HUES48 (cell line): ENCODE data around the gene WDR13.

Source experiments
- H3K27ac ChIP-seq: one replicate; pipeline ENCODE4 v1.7.0; 2013; ENCODE audit warnings: low read depth, low read length, inconsistent platforms
- H3K27me3 ChIP-seq: 2 replicates; pipeline ENCODE4 v1.6.1; 2013; ENCODE audit warnings: mild to moderate bottlenecking, low read length; ENCODE audit not compliant: control insufficient read depth, insufficient read depth
- H3K36me3 ChIP-seq: 2 replicates; pipeline ENCODE4 v1.6.1; 2013; ENCODE audit warnings: low read length; ENCODE audit not compliant: control insufficient read depth, insufficient read depth
- H3K4me1 ChIP-seq: 2 replicates; pipeline ENCODE4 v1.6.1; 2013; ENCODE audit warnings: mild to moderate bottlenecking, low read length; ENCODE audit not compliant: control insufficient read depth, insufficient read depth
- H3K4me3 ChIP-seq: 2 replicates; pipeline ENCODE4 v1.5.1; 2013; ENCODE audit warnings: mild to moderate bottlenecking, low read depth, low read length
- H3K9ac ChIP-seq: 2 replicates; pipeline ENCODE4 v1.6.1; 2013; ENCODE audit warnings: mild to moderate bottlenecking, low read depth, low read length, moderate library complexity
- H3K9me3 ChIP-seq: 2 replicates; pipeline ENCODE4 v1.6.1; 2013; ENCODE audit warnings: low read length; ENCODE audit not compliant: control insufficient read depth, insufficient read depth

The WDR13 gene

DNA sequence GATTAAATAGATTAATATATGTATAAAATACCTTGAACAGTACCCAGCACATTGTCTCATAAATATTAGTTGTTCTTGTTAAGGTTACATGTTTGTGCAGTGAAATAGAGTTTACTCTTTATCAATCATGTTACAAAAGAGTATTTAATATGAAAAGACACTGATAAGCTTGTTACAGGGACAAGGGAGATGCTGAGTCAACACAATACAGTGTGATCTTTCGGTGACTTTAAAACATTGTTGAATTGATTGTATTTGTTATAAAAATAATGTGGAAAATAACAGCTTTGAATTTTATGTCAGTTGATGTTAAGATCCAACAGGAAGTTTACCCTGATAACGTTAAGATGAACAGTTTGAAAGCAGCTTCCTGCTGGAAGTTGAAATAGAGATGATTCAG is 1.4 kb upstream of the WDR13 start:
- Histone ChIP-seq H3K9ac (no peak overlapping the region), H3K27me3 (no peaks in the 10 kb centered on the region), H3K36me3 (peaks cover 11% of the 10 kb centered on the region; the same call in 1 of the 2 replicates), H3K9me3 (peaks cover 32% of the 10 kb centered on the region), H3K4me3 (no peak overlapping the region), H3K4me1 (no peaks in the 10 kb centered on the region), H3K27ac (no peak overlapping the region)

GRCh38 chrX:48598614-48599013 is 1.3 kb downstream of the WDR13 start:
- no peaks in the 10 kb centered on the region for H3K27me3 ChIP-seq
- H3K4me1 ChIP-seq: no peaks in the 10 kb centered on the region
- H3K9ac ChIP-seq: no peak overlapping the region
- H3K36me3 ChIP-seq: peaks cover 22% of the 10 kb centered on the region
- H3K4me3 ChIP-seq: peak overlapping the region; percentile 93
- H3K9me3 ChIP-seq: peaks cover 30% of the 10 kb centered on the region
- H3K27ac ChIP-seq: no peak overlapping the region

DNA sequence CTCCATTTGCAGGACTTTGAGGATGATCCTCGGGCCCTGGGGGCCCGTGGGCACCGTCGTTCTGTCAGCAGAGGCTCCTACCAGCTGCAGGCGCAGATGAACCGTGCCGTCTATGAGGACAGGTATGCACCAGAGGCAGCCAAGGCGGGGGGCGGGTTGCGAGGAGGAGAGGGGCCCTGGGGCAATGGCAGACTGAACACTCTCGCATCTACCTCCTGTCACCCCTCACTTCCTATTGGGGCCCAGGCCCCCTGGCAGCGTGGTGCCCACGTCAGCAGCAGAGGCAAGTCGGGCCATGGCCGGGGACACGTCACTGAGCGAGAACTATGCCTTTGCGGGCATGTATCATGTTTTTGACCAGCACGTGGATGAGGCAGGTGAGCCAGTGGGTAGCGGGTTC is 2.0 kb downstream of the WDR13 start:
- no peaks in the 10 kb centered on the region for H3K4me1 ChIP-seq
- no peak overlapping the region for H3K4me3 ChIP-seq
- peaks cover 22% of the 10 kb centered on the region for H3K36me3 ChIP-seq
- peaks cover 29% of the 10 kb centered on the region for H3K9me3 ChIP-seq
- no peak overlapping the region for H3K9ac ChIP-seq
- H3K27ac ChIP-seq: no peak overlapping the region
- no peaks in the 10 kb centered on the region for H3K27me3 ChIP-seq

DNA sequence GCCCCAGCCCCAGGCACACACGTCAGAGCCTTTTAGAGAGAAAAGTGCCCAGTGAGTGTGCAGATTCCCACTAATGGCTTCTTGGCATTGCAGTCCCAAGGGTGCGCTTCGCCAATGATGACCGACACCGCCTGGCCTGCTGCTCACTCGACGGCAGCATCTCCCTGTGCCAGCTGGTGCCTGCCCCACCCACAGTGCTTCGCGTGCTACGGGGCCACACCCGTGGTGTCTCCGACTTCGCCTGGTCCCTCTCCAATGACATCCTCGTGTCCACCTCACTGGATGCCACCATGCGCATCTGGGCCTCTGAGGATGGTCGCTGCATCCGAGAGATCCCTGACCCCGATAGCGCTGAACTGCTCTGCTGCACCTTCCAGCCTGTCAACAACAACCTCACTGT is 2.9 kb downstream of the WDR13 start:
- H3K36me3 ChIP-seq: peaks cover 22% of the 10 kb centered on the region
- H3K9me3 ChIP-seq: peaks cover 34% of the 10 kb centered on the region
- no peak overlapping the region for H3K9ac ChIP-seq
- H3K4me1 ChIP-seq: no peaks in the 10 kb centered on the region
- no peaks in the 10 kb centered on the region for H3K27me3 ChIP-seq
- H3K27ac ChIP-seq: no peak overlapping the region
- H3K4me3 ChIP-seq: no peak overlapping the region

- no peak overlapping the region for H3K27ac ChIP-seq
- no peak overlapping the region for H3K9ac ChIP-seq
- no peaks in the 10 kb centered on the region for H3K4me1 ChIP-seq
- no peaks in the 10 kb centered on the region for H3K27me3 ChIP-seq
- no peak overlapping the region for H3K4me3 ChIP-seq
- peaks cover 41% of the 10 kb centered on the region for H3K9me3 ChIP-seq
- peaks cover 22% of the 10 kb centered on the region for H3K36me3 ChIP-seq
These were observed 4.6 kb downstream of the WDR13 start for GRCh38 chrX:48601741-48602394.

DNA sequence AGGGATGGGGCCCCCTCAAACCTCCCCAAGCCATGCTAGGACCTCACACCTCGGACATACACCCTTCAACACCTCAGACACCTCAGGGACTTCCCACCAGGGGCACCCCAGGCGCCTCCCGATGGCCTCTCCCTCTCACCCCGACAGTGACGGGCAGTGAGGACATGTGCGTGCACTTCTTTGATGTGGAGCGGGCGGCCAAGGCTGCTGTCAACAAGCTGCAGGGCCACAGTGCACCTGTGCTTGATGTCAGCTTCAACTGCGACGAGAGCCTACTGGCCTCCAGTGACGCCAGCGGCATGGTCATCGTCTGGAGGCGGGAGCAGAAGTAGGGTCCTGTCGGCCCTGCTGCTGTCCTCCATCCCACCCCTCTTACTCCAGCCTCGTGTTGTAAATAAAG is 7.4 kb downstream of the WDR13 start:
- Histone ChIP-seq H3K4me1 (no peaks in the 10 kb centered on the region), H3K9me3 (peaks cover 34% of the 10 kb centered on the region), H3K27me3 (no peaks in the 10 kb centered on the region), H3K36me3 (peaks cover 17% of the 10 kb centered on the region), H3K4me3 (no peak overlapping the region), H3K9ac (no peak overlapping the region), H3K27ac (no peak overlapping the region)

- Histone ChIP-seq H3K9me3 (peaks cover 26% of the 10 kb centered on the region), H3K4me3 (no peak overlapping the region), H3K4me1 (no peaks in the 10 kb centered on the region), H3K9ac (no peak overlapping the region), H3K27ac (no peak overlapping the region), H3K27me3 (no peaks in the 10 kb centered on the region), H3K36me3 (peaks cover 12% of the 10 kb centered on the region; the same call in 1 of the 2 replicates)
These were observed 8.8 kb downstream of the WDR13 start for GRCh38 chrX:48606091-48606490.

- H3K4me1 ChIP-seq: no peaks in the 10 kb centered on the region
- H3K27ac ChIP-seq: no peak overlapping the region
- H3K4me3 ChIP-seq: no peak overlapping the region
- H3K9ac ChIP-seq: no peak overlapping the region
- no peaks in the 10 kb centered on the region for H3K27me3 ChIP-seq
- no peaks in the 10 kb centered on the region for H3K36me3 ChIP-seq
- H3K9me3 ChIP-seq: peaks cover 4% of the 10 kb centered on the region
These were observed 14.4 kb downstream of the WDR13 start for GRCh38 chrX:48611703-48612102.

GRCh38 chrX:48613502-48614160 is 16.3 kb downstream of the WDR13 start:
- no peaks in the 10 kb centered on the region for H3K4me1 ChIP-seq
- peaks cover 14% of the 10 kb centered on the region for H3K9me3 ChIP-seq
- no peak overlapping the region for H3K27ac ChIP-seq
- no peak overlapping the region for H3K9ac ChIP-seq
- no peak overlapping the region for H3K4me3 ChIP-seq
- no peaks in the 10 kb centered on the region for H3K27me3 ChIP-seq
- no peaks in the 10 kb centered on the region for H3K36me3 ChIP-seq

- no peak overlapping the region for H3K27ac ChIP-seq
- no peaks in the 10 kb centered on the region for H3K36me3 ChIP-seq
- no peak overlapping the region for H3K4me3 ChIP-seq
- H3K9ac ChIP-seq: no peak overlapping the region
- no peaks in the 10 kb centered on the region for H3K27me3 ChIP-seq
- no peaks in the 10 kb centered on the region for H3K4me1 ChIP-seq
- peaks cover 21% of the 10 kb centered on the region for H3K9me3 ChIP-seq
These were observed 19.3 kb downstream of the WDR13 start for GRCh38 chrX:48616576-48616975.

DNA sequence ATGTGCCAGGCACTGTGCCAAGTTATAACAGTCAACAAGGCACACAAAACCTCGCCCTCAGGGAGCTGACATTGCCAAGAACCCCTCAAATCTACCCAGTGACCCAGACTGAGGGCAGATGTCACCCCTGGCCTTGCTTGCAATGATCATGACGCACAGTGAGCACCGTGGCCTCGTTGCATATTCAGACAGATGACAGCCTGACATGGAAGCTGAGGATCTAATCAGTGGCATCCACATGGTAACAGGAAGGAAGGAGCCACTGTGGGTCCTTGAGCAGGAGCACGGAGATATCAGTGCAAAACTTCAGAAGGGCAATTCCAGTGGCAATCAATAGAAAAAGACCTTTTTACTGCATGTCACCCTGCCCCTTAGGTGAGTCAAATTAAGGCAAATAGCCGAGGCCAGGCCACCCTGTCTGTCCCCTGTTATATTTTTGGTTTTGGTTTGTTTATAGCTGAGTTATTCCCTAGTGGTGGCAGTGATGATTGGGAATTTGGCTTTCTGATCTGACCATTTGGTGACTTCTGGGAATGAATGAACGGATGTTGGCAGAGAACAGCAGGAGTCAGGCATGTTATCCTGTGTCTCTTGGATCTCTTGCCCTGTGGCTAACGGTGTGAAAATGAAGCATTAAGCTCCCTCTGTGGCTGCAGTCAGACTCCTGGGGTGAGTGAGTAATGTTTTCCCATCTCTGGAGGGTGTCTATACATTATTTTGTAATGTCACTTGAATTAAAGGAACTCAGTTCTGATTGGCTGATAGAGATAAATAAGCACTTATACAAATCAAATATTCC is 20.4 kb downstream of the WDR13 start:
- no peak overlapping the region for H3K27ac ChIP-seq
- no peaks in the 10 kb centered on the region for H3K36me3 ChIP-seq
- no peaks in the 10 kb centered on the region for H3K4me1 ChIP-seq
- H3K4me3 ChIP-seq: no peak overlapping the region
- H3K9ac ChIP-seq: no peak overlapping the region
- peaks cover 21% of the 10 kb centered on the region for H3K9me3 ChIP-seq
- no peaks in the 10 kb centered on the region for H3K27me3 ChIP-seq
